ENCODE measurements around the gene FILIP1L.

Gene FILIP1L

GRCh38 chr3:100040451-100041225 lies 73.7 kb downstream of the FILIP1L start:
- DNase-seq, result no peak

DNA sequence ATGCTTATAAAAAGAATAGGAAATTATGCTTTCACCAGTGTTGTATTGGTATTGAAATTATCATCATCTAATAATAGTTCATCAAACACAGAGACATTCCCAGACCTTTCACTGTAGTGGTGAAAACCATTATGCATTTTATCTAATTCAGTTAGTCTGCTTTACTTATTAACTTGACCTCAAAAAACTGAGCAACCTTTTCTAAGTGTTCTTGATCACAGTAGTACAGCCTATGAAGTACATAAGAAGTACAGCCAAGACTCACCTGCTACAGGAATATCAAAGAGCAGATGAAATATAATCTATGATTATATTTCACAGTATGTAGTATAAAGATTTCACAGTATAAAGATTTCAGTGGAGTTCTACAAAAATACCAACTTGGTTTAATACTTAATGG lies 75.2 kb downstream of the FILIP1L start:
- DNase-seq, result no peak

DNA sequence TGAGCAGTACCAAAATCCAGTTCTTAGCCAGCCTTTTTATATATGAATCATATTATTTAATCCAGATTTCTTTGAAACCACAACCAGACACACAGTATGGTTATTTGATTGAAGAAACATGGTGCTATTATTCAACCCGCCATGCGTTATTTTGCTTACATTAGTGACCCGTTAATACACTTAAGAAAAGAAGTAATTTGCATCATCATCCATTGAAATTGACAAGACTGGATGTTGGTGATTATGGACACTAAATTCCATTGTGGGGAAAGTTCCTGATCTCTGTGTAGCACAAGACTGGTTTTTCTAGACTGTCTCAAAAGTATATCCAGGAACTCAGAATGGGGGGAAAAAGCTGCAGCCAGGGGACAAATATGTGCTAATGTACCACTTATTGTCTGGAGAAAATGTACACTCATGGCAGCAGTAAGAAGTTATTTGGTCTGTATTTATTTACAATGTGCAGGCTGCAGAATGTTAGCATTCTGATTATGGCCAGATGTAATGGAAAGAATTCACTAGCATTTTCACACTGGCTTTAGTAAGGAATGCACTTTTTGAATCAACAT lies 80.3 kb downstream of the FILIP1L start:
- DNase-seq, result no peak

GRCh38 chr3:100033184-100033583 lies 81.1 kb downstream of the FILIP1L start:
- no peak for DNase-seq

- DNase-seq, result peak in 1 of 2 donors; percentile 25
Observed at GRCh38 chr3:100032243-100032642, 82.1 kb downstream of the FILIP1L start.

GRCh38 chr3:100030914-100031425 lies 83.3 kb downstream of the FILIP1L start:
- DNase-seq, result no peak

GRCh38 chr3:100030346-100030745 lies 84.0 kb downstream of the FILIP1L start:
- DNase-seq, result no peak

GRCh38 chr3:100029689-100030088 lies 84.6 kb downstream of the FILIP1L start:
- no peak for DNase-seq

GRCh38 chr3:100029052-100029451 lies 85.2 kb downstream of the FILIP1L start:
- no peak for DNase-seq

DNA sequence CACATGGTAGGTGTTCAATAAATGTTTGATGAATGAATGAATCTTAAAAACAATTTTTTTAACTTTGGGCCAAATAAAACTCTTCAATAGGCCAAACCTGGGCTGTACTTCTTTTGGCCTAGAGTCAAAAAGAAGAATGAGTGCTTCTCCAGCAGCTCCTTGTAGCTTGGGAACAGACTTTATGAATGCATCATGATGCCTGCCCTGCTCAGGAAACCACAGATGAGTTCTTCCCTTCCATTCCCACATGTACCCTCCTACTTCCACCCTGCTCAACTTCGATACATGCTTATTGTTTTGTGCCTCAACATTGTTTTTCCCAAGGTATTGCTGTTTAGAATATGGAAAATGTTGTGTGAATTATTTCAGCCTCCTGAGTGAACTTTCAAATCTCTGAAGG lies 87.0 kb downstream of the FILIP1L start:
- DNase-seq, result no peak

DNA sequence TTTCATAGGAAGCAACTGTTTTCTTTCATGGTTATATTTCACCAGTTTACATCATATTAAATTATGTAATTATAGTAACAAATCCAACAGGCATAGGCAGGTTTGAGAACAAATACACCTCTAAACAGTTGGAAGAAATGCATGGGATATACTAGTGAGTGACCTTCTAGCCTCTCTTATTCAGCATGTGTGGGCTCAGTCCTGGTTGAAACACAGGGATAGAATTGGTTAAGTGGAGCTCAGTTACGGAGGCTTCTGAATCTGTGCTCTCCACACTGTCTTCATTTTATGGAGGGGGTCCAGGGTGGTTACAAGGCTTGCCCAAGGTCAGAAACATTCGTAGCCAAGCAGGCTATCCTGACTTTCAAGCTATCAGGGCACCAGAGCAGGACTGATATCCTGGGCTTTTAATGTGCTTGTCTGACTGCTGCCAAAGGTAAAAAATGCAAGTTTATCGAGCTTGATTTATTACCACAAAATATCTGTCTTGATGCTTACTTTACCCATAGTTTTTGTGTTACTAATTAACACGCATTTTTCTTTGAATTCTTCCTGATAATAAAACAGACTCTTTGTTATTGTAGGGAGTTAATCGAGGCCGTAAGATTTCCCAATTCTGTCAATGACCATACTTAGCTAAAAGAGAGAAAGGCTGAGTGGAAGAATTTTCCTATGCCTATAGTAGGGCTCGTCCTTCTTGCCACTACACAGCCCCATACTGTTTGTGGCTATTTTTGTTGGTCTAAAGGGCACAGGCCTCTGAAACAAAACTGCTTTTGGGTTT lies 89.6 kb downstream of the FILIP1L start:
- DNase-seq, result no peak

- DNase-seq, result no peak
Observed at GRCh38 chr3:100023595-100023994, 90.7 kb downstream of the FILIP1L start.

GRCh38 chr3:100023150-100023549 lies 91.2 kb downstream of the FILIP1L start:
- no peak for DNase-seq

GRCh38 chr3:100022506-100022905 lies 91.8 kb downstream of the FILIP1L start:
- DNase-seq, result no peak

- no peak for DNase-seq
Observed at GRCh38 chr3:100020876-100021644, 93.2 kb downstream of the FILIP1L start.

DNA sequence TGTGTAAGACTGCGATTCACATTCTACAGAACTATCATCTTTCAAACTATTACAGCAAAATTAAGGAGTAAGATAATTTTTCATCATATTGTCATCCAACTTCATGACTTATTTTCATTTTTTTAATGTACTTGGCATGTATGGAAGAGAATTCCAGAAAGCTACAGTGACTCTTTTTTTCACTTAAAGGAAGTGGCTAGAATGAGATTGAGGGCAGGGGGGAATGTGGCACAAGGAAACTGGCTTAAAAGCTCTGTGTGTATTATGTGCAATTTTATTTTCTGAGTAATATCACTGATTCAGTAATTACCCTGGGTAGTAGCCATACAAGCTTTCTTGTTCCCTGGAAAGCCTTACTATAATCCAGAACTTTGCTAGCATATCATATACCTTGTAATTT lies 94.6 kb downstream of the FILIP1L start:
- DNase-seq, result no peak

DNA sequence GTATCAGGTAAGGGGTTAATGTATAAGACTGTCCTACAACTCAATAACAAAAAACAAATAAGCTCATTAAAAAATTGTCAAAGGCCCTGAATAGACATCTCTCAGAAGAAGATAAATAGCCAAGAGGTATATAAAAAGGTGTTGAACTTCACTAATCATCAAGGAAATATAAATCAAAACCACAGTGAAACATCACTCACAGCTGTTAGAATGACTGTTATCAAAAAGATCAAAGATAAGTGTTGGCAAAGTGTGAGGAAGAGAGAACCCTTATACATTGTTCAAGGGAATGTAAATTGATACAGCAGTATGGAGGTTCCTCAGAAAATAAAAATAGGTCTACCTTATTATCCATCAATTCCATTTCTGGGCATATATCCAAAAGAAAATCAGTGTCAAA lies 95.5 kb downstream of the FILIP1L start:
- DNase-seq, result no peak

DNA sequence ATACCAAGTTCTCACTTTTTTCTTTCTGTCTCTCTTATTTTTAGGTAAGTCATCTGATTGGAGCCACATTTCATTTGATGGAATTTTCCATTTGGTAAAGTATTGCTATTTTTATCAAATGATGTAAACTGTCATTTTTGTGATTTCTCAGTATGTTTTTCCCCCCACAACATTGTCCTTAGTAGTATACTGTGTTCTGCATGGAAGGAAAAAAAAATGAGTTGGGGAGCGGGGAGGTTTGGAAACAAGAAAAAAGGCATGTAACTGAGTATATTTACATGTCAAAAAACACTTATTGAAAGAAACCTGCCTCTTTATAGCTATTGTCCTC lies 104.2 kb downstream of the FILIP1L start:
- no peak for DNase-seq

- no peak for DNase-seq
Observed at GRCh38 chr3:100009276-100010086, 104.8 kb downstream of the FILIP1L start.

GRCh38 chr3:100008081-100008698 lies 106.1 kb downstream of the FILIP1L start:
- DNase-seq, result no peak

DNA sequence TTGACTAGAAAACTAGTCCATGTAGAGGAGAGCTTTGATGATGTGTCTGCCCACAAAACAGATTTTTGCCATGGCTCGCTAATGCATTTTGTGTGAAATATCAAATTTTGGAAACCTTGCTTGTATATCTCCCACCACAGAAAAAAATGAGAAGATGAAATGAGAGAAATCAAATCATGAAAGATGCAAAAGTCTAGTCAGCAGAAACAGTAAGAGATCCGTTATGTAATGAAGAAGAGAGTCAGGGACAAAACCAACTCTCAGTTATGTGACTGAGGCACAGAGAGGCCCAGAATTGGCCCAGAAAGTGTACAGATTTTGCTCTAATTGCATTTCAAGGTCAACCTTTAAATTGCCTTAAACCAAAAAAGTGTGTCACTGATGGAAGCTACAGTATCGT lies 107.0 kb downstream of the FILIP1L start:
- no peak for DNase-seq

All from hippocampal formation (tissue), 2 donors.